Uterus (tissue), 2 donors: ENCODE results near the gene TCAIM.

Experiments used
- CTCF ChIP-seq, 4 experiments: fragments of 200-600 bp in 2 of 4; fragments of 450-650 bp in 2 of 4; sonication (generic) in 2 of 4; IDR thresholded peaks; one replicate each; pipeline ENCODE4 v1.5.1; 2016 to 2019; ENCODE audit warnings: antibody characterized with exemption in 4 of 4, mild to moderate bottlenecking in 2 of 4, moderate library complexity in 1 of 4
- POLR2A ChIP-seq, 2 donors: fragments of 450-650 bp; IDR thresholded peaks; one replicate each; pipeline ENCODE4 v1.6.1; 2016; ENCODE audit warnings: antibody characterized with exemption in 2 of 2, mild to moderate bottlenecking in 1 of 2, moderate library complexity in 1 of 2

- TF ChIP-seq CTCF (IDR thresholded peaks at IDR 0.05) (no peak), POLR2A (IDR thresholded peaks at IDR 0.05) (no peak)
Observed at GRCh38 chr3:44428910-44429309, 90.3 kb downstream of the TCAIM start.
